HG03442 (cell line): ENCODE results near the gene GAS6.
"Not testable (repeated sequence)": the region's sequence is repeated elsewhere in the genome, so short reads cannot be mapped to it uniquely, and the experiment has no call there.

Experiments used
- ATAC-seq: cut with Tn5 transposase; IDR thresholded peaks from one replicate; pipeline ENCODE4 v1.9.1; 2021; ENCODE audit warnings: mild to moderate bottlenecking, moderate library complexity; ENCODE audit not compliant: unreplicated experiment

Gene GAS6

GRCh38 chr13:113874177-113874576 is 10.3 kb upstream of the GAS6 start:
- ATAC-seq = no peak

GRCh38 chr13:113869263-113869662 is 5.4 kb upstream of the GAS6 start:
- ATAC-seq = no peak

GRCh38 chr13:113867913-113868312 is 4.0 kb upstream of the GAS6 start:
- not testable (repeated sequence) for ATAC-seq

- no peak for ATAC-seq
These were observed 1.6 kb upstream of the GAS6 start for GRCh38 chr13:113865427-113865826.

- no peak for ATAC-seq
These were observed 506 bp upstream of the GAS6 start for GRCh38 chr13:113864273-113864890.

- ATAC-seq = peak; percentile 37
These were observed 849 bp downstream of the GAS6 start for GRCh38 chr13:113862931-113863523.

GRCh38 chr13:113862191-113862930 is 1.5 kb downstream of the GAS6 start:
- ATAC-seq = no peak

- ATAC-seq = no peak
These were observed 2.3 kb downstream of the GAS6 start for GRCh38 chr13:113861433-113862030.

GRCh38 chr13:113860665-113861432 is 3.0 kb downstream of the GAS6 start:
- no peak for ATAC-seq

- ATAC-seq = no peak
These were observed 3.7 kb downstream of the GAS6 start for GRCh38 chr13:113860051-113860664.

- no peak for ATAC-seq
These were observed 4.4 kb downstream of the GAS6 start for GRCh38 chr13:113859311-113860050.

GRCh38 chr13:113857531-113858195 is 6.2 kb downstream of the GAS6 start:
- no peak for ATAC-seq

GRCh38 chr13:113856716-113857065 is 7.2 kb downstream of the GAS6 start:
- ATAC-seq = no peak

GRCh38 chr13:113855931-113856715 is 7.8 kb downstream of the GAS6 start:
- ATAC-seq = no peak

GRCh38 chr13:113855012-113855921 is 8.6 kb downstream of the GAS6 start:
- no peak for ATAC-seq

GRCh38 chr13:113854238-113855011 is 9.5 kb downstream of the GAS6 start:
- ATAC-seq = no peak
